Sigmoid colon (tissue), 4 donors: ENCODE results near the gene CAMK1D.

Source experiments
- POLR2A ChIP-seq, 2 donors: fragments of 450-650 bp; IDR thresholded peaks; one replicate each; pipeline ENCODE4 v1.6.1; 2016; ENCODE audit warnings: antibody characterized with exemption in 2 of 2, mild to moderate bottlenecking in 2 of 2, moderate library complexity in 2 of 2
- POLR2AphosphoS5 ChIP-seq, 4 donors: sonication (generic); formaldehyde crosslinking; IDR thresholded peaks; one replicate each; pipeline ENCODE4 v1.6.1; 2017; ENCODE audit warnings: antibody characterized with exemption in 4 of 4
- TF ChIP-seq, protein P1 (sequence below), 4 experiments: fragments of 450-650 bp in 3 of 4; fragments of 200-600 bp in 1 of 4; IDR thresholded peaks; one replicate each; pipeline ENCODE4 v1.5.1; 2016 to 2019; ENCODE audit warnings: antibody characterized with exemption in 4 of 4, mild to moderate bottlenecking in 3 of 4, moderate library complexity in 2 of 4

DNA sequence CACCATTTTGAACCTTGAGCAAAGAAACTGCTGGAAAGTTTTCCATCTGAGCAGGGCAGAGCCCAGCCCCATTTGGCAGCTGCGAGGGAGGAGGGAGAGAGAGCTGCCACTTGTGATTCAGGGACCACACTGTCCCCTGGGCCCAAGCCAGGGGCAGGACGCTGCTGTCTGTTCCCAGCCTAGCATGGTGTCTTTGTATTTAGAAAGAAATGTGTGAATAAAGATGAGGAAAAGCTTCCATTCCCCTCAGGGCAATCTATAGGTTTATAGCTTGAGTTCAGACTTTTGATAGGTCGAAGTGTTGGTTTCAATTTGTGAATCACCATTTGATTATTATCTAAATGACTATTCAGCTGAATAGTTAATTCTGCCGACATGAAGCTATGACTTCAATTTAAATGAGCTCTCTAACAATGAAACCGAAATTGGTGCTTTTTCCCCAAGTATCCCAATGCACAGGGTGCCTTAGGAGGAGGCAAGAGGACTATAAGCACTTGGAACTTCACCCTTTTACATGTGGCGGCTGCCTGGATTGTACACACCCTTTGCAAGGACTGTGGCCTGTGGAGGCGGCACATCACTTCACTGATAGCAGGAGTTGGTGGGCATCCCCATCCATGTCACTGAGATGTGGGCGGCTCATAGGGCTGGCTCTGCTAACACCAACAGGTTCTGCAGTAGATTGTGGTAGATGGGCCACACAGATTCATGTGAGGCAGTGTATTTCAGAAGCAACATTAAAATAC is 428.7 kb downstream of the CAMK1D start:
- TF ChIP-seq, protein P1, sequence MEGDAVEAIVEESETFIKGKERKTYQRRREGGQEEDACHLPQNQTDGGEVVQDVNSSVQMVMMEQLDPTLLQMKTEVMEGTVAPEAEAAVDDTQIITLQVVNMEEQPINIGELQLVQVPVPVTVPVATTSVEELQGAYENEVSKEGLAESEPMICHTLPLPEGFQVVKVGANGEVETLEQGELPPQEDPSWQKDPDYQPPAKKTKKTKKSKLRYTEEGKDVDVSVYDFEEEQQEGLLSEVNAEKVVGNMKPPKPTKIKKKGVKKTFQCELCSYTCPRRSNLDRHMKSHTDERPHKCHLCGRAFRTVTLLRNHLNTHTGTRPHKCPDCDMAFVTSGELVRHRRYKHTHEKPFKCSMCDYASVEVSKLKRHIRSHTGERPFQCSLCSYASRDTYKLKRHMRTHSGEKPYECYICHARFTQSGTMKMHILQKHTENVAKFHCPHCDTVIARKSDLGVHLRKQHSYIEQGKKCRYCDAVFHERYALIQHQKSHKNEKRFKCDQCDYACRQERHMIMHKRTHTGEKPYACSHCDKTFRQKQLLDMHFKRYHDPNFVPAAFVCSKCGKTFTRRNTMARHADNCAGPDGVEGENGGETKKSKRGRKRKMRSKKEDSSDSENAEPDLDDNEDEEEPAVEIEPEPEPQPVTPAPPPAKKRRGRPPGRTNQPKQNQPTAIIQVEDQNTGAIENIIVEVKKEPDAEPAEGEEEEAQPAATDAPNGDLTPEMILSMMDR (IDR thresholded peaks at IDR 0.05): no peak
- TF ChIP-seq POLR2A (IDR thresholded peaks at IDR 0.05) (no peak), POLR2AphosphoS5 (IDR thresholded peaks at IDR 0.05) (no peak)
